ENCODE results near the gene TMEM117. TPM values are rescaled to one million over a fixed set of nuclear protein-coding genes. Genes with fewer than 3 reads are reported as not detected.
A peak's percentile ranks its signal among the peaks of the same experiment; 100 is the strongest.
"Not testable (repeated sequence)": the region's sequence is repeated elsewhere in the genome, so short reads cannot be mapped to it uniquely, and the experiment has no call there.

The TMEM117 gene
- total RNA-seq, 2 donors from 2014 or later, result 5.8 to 6.5 TPM

- DNase-seq (no peak), ATAC-seq (no peak)
- H3K9me3 ChIP-seq (ENCODE audit: control insufficient read depth, low read length, poor library complexity, severe bottlenecking), result peaks cover 4% of the 10 kb centered on the region
- Mint-ChIP-seq H3K36me3 (ENCODE audit: low read depth) (peaks cover 7% of the 10 kb centered on the region), H3K27ac (no peak overlapping the region), H3K4me1 (peaks cover 2% of the 10 kb centered on the region), H3K4me3 (no peak overlapping the region), H3K27me3 (no peaks in the 10 kb centered on the region)
Measured at GRCh38 chr12:44002607-44003006, 166.7 kb downstream of the TMEM117 start.

GRCh38 chr12:44003721-44004120, 167.8 kb downstream of the TMEM117 start:
- Mint-ChIP-seq H3K27me3 (no peaks in the 10 kb centered on the region), H3K27ac (no peak overlapping the region), H3K36me3 (ENCODE audit: low read depth) (peaks cover 7% of the 10 kb centered on the region), H3K4me3 (no peak overlapping the region), H3K4me1 (peaks cover 2% of the 10 kb centered on the region)
- peaks cover 4% of the 10 kb centered on the region for H3K9me3 ChIP-seq (ENCODE audit: control insufficient read depth, low read length, poor library complexity, severe bottlenecking)
- ATAC-seq (no peak), DNase-seq (no peak)

- DNase-seq (no peak), ATAC-seq (peak; percentile 64)
- Mint-ChIP-seq H3K27ac (no peak overlapping the region), H3K36me3 (ENCODE audit: low read depth) (no peaks in the 10 kb centered on the region), H3K27me3 (peaks cover 4% of the 10 kb centered on the region), H3K4me1 (no peaks in the 10 kb centered on the region), H3K4me3 (no peak overlapping the region)
- H3K9me3 ChIP-seq (ENCODE audit: control insufficient read depth, low read length, poor library complexity, severe bottlenecking), result no peaks in the 10 kb centered on the region
Measured at GRCh38 chr12:44015333-44015941, 179.6 kb downstream of the TMEM117 start.

GRCh38 chr12:44017216-44017615, 181.3 kb downstream of the TMEM117 start:
- no peaks in the 10 kb centered on the region for H3K4me1 Mint-ChIP-seq
- ATAC-seq (no peak), DNase-seq (no peak)
- no peaks in the 10 kb centered on the region for H3K36me3 Mint-ChIP-seq (ENCODE audit: low read depth)
- peaks cover 4% of the 10 kb centered on the region for H3K27me3 Mint-ChIP-seq
- no peak overlapping the region for H3K27ac Mint-ChIP-seq
- H3K4me3 Mint-ChIP-seq, result no peak overlapping the region
- no peaks in the 10 kb centered on the region for H3K9me3 ChIP-seq (ENCODE audit: control insufficient read depth, low read length, poor library complexity, severe bottlenecking)

GRCh38 chr12:44019118-44019517, 183.2 kb downstream of the TMEM117 start:
- Mint-ChIP-seq H3K4me3 (no peak overlapping the region), H3K4me1 (no peaks in the 10 kb centered on the region), H3K36me3 (ENCODE audit: low read depth) (no peaks in the 10 kb centered on the region), H3K27ac (no peak overlapping the region), H3K27me3 (peaks cover 4% of the 10 kb centered on the region)
- ATAC-seq (no peak), DNase-seq (no peak)
- H3K9me3 ChIP-seq (ENCODE audit: control insufficient read depth, low read length, poor library complexity, severe bottlenecking), result no peaks in the 10 kb centered on the region

GRCh38 chr12:44020555-44020954, 184.7 kb downstream of the TMEM117 start:
- DNase-seq (no peak), ATAC-seq (no peak)
- no peaks in the 10 kb centered on the region for H3K4me1 Mint-ChIP-seq
- H3K36me3 Mint-ChIP-seq (ENCODE audit: low read depth), result no peaks in the 10 kb centered on the region
- no peak overlapping the region for H3K27ac Mint-ChIP-seq
- no peak overlapping the region for H3K4me3 Mint-ChIP-seq
- H3K9me3 ChIP-seq (ENCODE audit: control insufficient read depth, low read length, poor library complexity, severe bottlenecking), result no peaks in the 10 kb centered on the region
- peaks cover 4% of the 10 kb centered on the region for H3K27me3 Mint-ChIP-seq

- ATAC-seq, result no peak
- H3K27me3 Mint-ChIP-seq, result peaks cover under 1% of the 10 kb centered on the region
- no peak overlapping the region for H3K4me3 Mint-ChIP-seq
- no peak overlapping the region for H3K27ac Mint-ChIP-seq
- no peaks in the 10 kb centered on the region for H3K36me3 Mint-ChIP-seq (ENCODE audit: low read depth)
- no peak for DNase-seq
- no peaks in the 10 kb centered on the region for H3K9me3 ChIP-seq (ENCODE audit: control insufficient read depth, low read length, poor library complexity, severe bottlenecking)
- no peaks in the 10 kb centered on the region for H3K4me1 Mint-ChIP-seq
Measured at GRCh38 chr12:44021471-44021971, 185.6 kb downstream of the TMEM117 start.

- Mint-ChIP-seq H3K4me1 (no peaks in the 10 kb centered on the region), H3K36me3 (ENCODE audit: low read depth) (no peaks in the 10 kb centered on the region), H3K27ac (no peak overlapping the region), H3K27me3 (no peaks in the 10 kb centered on the region), H3K4me3 (no peak overlapping the region)
- ATAC-seq (no peak), DNase-seq (no peak)
- peaks cover 2% of the 10 kb centered on the region for H3K9me3 ChIP-seq (ENCODE audit: control insufficient read depth, low read length, poor library complexity, severe bottlenecking)
Measured at GRCh38 chr12:44025499-44025898, 189.6 kb downstream of the TMEM117 start.

GRCh38 chr12:44026046-44026445, 190.2 kb downstream of the TMEM117 start:
- no peaks in the 10 kb centered on the region for H3K36me3 Mint-ChIP-seq (ENCODE audit: low read depth)
- no peaks in the 10 kb centered on the region for H3K4me1 Mint-ChIP-seq
- no peak overlapping the region for H3K27ac Mint-ChIP-seq
- H3K9me3 ChIP-seq (ENCODE audit: control insufficient read depth, low read length, poor library complexity, severe bottlenecking), result peaks cover 2% of the 10 kb centered on the region
- no peak overlapping the region for H3K4me3 Mint-ChIP-seq
- no peaks in the 10 kb centered on the region for H3K27me3 Mint-ChIP-seq
- ATAC-seq, result no peak
- no peak for DNase-seq

- not testable (repeated sequence) for DNase-seq; H3K27me3 Mint-ChIP-seq; H3K4me3 Mint-ChIP-seq; H3K27ac Mint-ChIP-seq; H3K4me1 Mint-ChIP-seq; H3K9me3 ChIP-seq (ENCODE audit: control insufficient read depth, low read length, poor library complexity, severe bottlenecking); ATAC-seq; H3K36me3 Mint-ChIP-seq (ENCODE audit: low read depth)
Measured at GRCh38 chr12:44026926-44027325, 191.0 kb downstream of the TMEM117 start.

GRCh38 chr12:44029194-44029593, 193.3 kb downstream of the TMEM117 start:
- peaks cover 2% of the 10 kb centered on the region for H3K9me3 ChIP-seq (ENCODE audit: control insufficient read depth, low read length, poor library complexity, severe bottlenecking)
- Mint-ChIP-seq H3K27me3 (no peaks in the 10 kb centered on the region), H3K4me1 (no peaks in the 10 kb centered on the region), H3K4me3 (no peak overlapping the region), H3K36me3 (ENCODE audit: low read depth) (no peaks in the 10 kb centered on the region), H3K27ac (no peak overlapping the region)
- ATAC-seq (no peak), DNase-seq (no peak)

GRCh38 chr12:44031472-44032185, 195.7 kb downstream of the TMEM117 start:
- H3K4me3 Mint-ChIP-seq, result no peak overlapping the region
- no peaks in the 10 kb centered on the region for H3K36me3 Mint-ChIP-seq (ENCODE audit: low read depth)
- no peaks in the 10 kb centered on the region for H3K4me1 Mint-ChIP-seq
- H3K27me3 Mint-ChIP-seq, result no peaks in the 10 kb centered on the region
- ATAC-seq (no peak), DNase-seq (no peak)
- H3K27ac Mint-ChIP-seq, result no peak overlapping the region
- H3K9me3 ChIP-seq (ENCODE audit: control insufficient read depth, low read length, poor library complexity, severe bottlenecking), result peaks cover 2% of the 10 kb centered on the region

GRCh38 chr12:44034906-44035305, 199.0 kb downstream of the TMEM117 start:
- Mint-ChIP-seq H3K4me1 (no peaks in the 10 kb centered on the region), H3K27me3 (no peaks in the 10 kb centered on the region), H3K4me3 (no peak overlapping the region), H3K27ac (no peak overlapping the region), H3K36me3 (ENCODE audit: low read depth) (no peaks in the 10 kb centered on the region)
- ATAC-seq, result no peak
- H3K9me3 ChIP-seq (ENCODE audit: control insufficient read depth, low read length, poor library complexity, severe bottlenecking), result peaks cover 2% of the 10 kb centered on the region
- no peak for DNase-seq
